PC-9 (cell line): ENCODE measurements around the gene ITIH5. TPM values are rescaled to one million over a fixed set of nuclear protein-coding genes. Genes with fewer than 3 reads are reported as not detected.

Source experiments
- BruUV-seq: library from RNA; stranded (reverse); fragments of 400-500 nt; replicated peaks from 2 replicates; lab custom pipeline; 2021; lab: Mats Ljungman, UMichigan
- CTCF ChIA-PET: fragments of 300-600 bp; sonication (Branson Sonifier 250); formaldehyde crosslinking; loops from one replicate; lab custom pipeline; 2022; ENCODE audit warnings: antibody characterized with exemption; lab: Charles Lee
- POLR2A ChIA-PET: fragments of 300-600 bp; sonication (Branson Sonifier 250); formaldehyde crosslinking; loops from one replicate; lab custom pipeline; 2022; ENCODE audit warnings: antibody characterized with exemption; ENCODE audit not compliant: unreplicated experiment; lab: Charles Lee
- DNase-seq, 2 experiments: peaks; one replicate each; pipeline versions ENCODE4 v3.0.0 to v3.0.0-alpha.2; 2015 to 2022; ENCODE audit warnings: mixed read lengths in 1 of 2
- H2AFZ ChIP-seq: fragments of 200-600 bp; sonication (generic); 2 replicates; pipeline ENCODE4 v1.8.1; 2017; ENCODE audit warnings: antibody characterized with exemption
- H3F3A ChIP-seq: fragments of 200-600 bp; sonication (generic); 2 replicates; pipeline ENCODE4 v1.8.1; 2017; ENCODE audit warnings: antibody characterized with exemption, mild to moderate bottlenecking, low read depth; ENCODE audit not compliant: insufficient read depth
- H3K27ac ChIP-seq: fragments of 200-600 bp; sonication (generic); 2 replicates; pipeline ENCODE4 v1.6.1; 2016; ENCODE audit warnings: mixed run types
- H3K27me3 ChIP-seq: fragments of 200-600 bp; sonication (generic); 2 replicates; pipeline ENCODE4 v1.6.1; 2016; ENCODE audit warnings: low read depth, mixed run types; ENCODE audit not compliant: insufficient read depth
- H3K36me3 ChIP-seq: fragments of 200-600 bp; sonication (generic); 2 replicates; pipeline ENCODE4 v1.6.1; 2016; ENCODE audit warnings: low read depth, mixed run types
- H3K4me1 ChIP-seq: fragments of 200-600 bp; sonication (generic); replicated peaks from 2 replicates; pipeline ENCODE4 v1.6.1; 2016; ENCODE audit warnings: mixed run types; ENCODE audit not compliant: insufficient read depth
- H3K4me2 ChIP-seq: fragments of 200-600 bp; sonication (generic); 2 replicates; pipeline ENCODE4 v1.6.1; 2017; ENCODE audit warnings: mixed run types
- H3K4me3 ChIP-seq: fragments of 200-600 bp; sonication (generic); 2 replicates; pipeline ENCODE4 v1.6.1; 2016; ENCODE audit warnings: mixed run types
- H3K79me2 ChIP-seq: fragments of 200-600 bp; sonication (generic); 2 replicates; pipeline ENCODE4 v1.6.1; 2017; ENCODE audit warnings: low read depth, mixed run types
- H3K9me2 ChIP-seq: fragments of 200-600 bp; sonication (generic); 2 replicates; pipeline ENCODE4 v1.8.1; 2017; ENCODE audit warnings: mild to moderate bottlenecking; ENCODE audit not compliant: insufficient read depth
- H3K9me3 ChIP-seq: fragments of 200-600 bp; sonication (generic); 2 replicates; pipeline ENCODE4 v1.8.1; 2016; ENCODE audit warnings: low read depth; ENCODE audit not compliant: insufficient read depth
- H4K20me1 ChIP-seq: fragments of 200-600 bp; sonication (generic); 2 replicates; pipeline ENCODE4 v1.8.1; 2017; ENCODE audit not compliant: insufficient read depth
- CTCF ChIP-seq: fragments of 200-600 bp; sonication (generic); conservative IDR thresholded peaks from 2 replicates; pipeline ENCODE4 v1.6.1; 2017; ENCODE audit warnings: mixed run types, antibody characterized with exemption, mild to moderate bottlenecking, moderate library complexity
- EZH2 ChIP-seq: fragments of 200-600 bp; sonication (generic); IDR thresholded peaks from 2 replicates; pipeline ENCODE4 v1.8.0; 2017; ENCODE audit warnings: antibody characterized with exemption, low read depth
- intact Hi-C: fragments of 100-400 bp; cut with micrococcal nuclease; formaldehyde crosslinking; loops from one replicate; pipeline ENCODE4 v1.10.0; 2022; ENCODE audit not compliant: unreplicated experiment
- total RNA-seq: library from RNA; stranded (reverse); gene quantifications from 2 replicates; pipeline ENCODE4 v1.2.3, GENCODE V29; 2021

ITIH5 gene
- total RNA-seq, 1 experiment from 2014 or later, result not detected

- Histone ChIP-seq H3K4me3 (no peak overlapping the region), H3K9me2 (no peaks in the 10 kb centered on the region), H4K20me1 (no peaks in the 10 kb centered on the region), H3K9me3 (no peaks in the 10 kb centered on the region), H3K4me2 (no peak overlapping the region), H3K27me3 (peaks cover 69% of the 10 kb centered on the region), H3F3A (no peaks in the 10 kb centered on the region), H3K36me3 (no peaks in the 10 kb centered on the region), H3K27ac (no peak overlapping the region), H3K4me1 (no peaks in the 10 kb centered on the region), H3K79me2 (no peaks in the 10 kb centered on the region), H2AFZ (no peak overlapping the region)
- POLR2A ChIA-PET, result no interaction called here
- intact Hi-C loops, result no loop called here
- DNase-seq, result no peak
- TF ChIP-seq EZH2 (no peak), CTCF (no peak)
- CTCF ChIA-PET, result no interaction called here
- no TSS peak for BruUV-seq
Observed at GRCh38 chr10:7704071-7705016, 37.6 kb upstream of the ITIH5 start.

- Histone ChIP-seq H3K27me3 (peaks cover 57% of the 10 kb centered on the region), H2AFZ (no peak within 1 kb of the TSS), H3K36me3 (no peaks in the 10 kb centered on the region), H3K4me3 (no peak within 1 kb of the TSS), H3K27ac (no peak within 1 kb of the TSS), H3K9me3 (no peaks in the 10 kb centered on the region), H3F3A (no peaks in the 10 kb centered on the region), H3K79me2 (no peaks in the 10 kb centered on the region), H3K9me2 (no peaks in the 10 kb centered on the region), H4K20me1 (no peaks in the 10 kb centered on the region), H3K4me2 (no peak within 1 kb of the TSS), H3K4me1 (no peaks in the 10 kb centered on the region)
- CTCF ChIA-PET, result no interaction called here
- TF ChIP-seq CTCF (no peak), EZH2 (no peak)
- POLR2A ChIA-PET, result no interaction called here
- no TSS peak for BruUV-seq
- intact Hi-C loops, result no loop called here
- no peak for DNase-seq
Observed at GRCh38 chr10:7703140-7703539, 36.4 kb upstream of the ITIH5 start, which contains the start of gene ITIH2. TSS of gene ITIH2 (plus strand) at chr10:7703316. CDS start at chr10:7703435, 119 bp downstream.

GRCh38 chr10:7702288-7702812, 35.6 kb upstream of the ITIH5 start:
- intact Hi-C loops, result no loop called here
- Histone ChIP-seq H3K9me2 (no peaks in the 10 kb centered on the region), H3K4me1 (no peaks in the 10 kb centered on the region), H3F3A (no peaks in the 10 kb centered on the region), H3K27ac (no peak overlapping the region), H2AFZ (no peak overlapping the region), H3K36me3 (no peaks in the 10 kb centered on the region), H3K4me2 (no peak overlapping the region), H3K79me2 (no peaks in the 10 kb centered on the region), H3K27me3 (peaks cover 49% of the 10 kb centered on the region), H3K9me3 (no peaks in the 10 kb centered on the region), H4K20me1 (no peaks in the 10 kb centered on the region), H3K4me3 (no peak overlapping the region)
- ChIA-PET POLR2A (no interaction called here), CTCF (interaction anchor here (0.6 kb wide), 1 partner anchor 40 kb away, joined by 5 read pairs; no protein-coding TSS in a partner anchor)
- TF ChIP-seq EZH2 (no peak), CTCF (no peak)
- no TSS peak for BruUV-seq
- DNase-seq, result no peak
